Measurements from ENCODE around the gene DRD3.

DNA sequence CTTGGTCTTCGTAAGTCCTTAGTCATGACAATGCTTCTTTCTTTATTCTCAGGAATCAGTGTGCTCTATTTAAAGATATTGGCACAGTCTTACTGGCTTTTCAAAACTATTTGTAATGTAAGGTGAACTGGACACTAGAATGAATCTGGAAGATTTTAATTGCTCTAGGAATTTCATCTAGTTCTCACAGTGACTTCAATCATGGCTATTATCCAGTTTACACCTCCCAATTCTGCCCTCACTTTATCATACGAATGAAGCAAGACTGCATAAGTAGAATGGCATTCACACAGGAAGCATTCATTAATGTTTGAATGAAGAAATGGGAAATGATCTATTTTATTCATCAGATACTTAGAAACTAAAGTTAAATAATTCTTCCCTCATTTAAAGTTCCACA is 26.7 kb upstream of the DRD3 start:
- TF ChIP-seq, protein P1, sequence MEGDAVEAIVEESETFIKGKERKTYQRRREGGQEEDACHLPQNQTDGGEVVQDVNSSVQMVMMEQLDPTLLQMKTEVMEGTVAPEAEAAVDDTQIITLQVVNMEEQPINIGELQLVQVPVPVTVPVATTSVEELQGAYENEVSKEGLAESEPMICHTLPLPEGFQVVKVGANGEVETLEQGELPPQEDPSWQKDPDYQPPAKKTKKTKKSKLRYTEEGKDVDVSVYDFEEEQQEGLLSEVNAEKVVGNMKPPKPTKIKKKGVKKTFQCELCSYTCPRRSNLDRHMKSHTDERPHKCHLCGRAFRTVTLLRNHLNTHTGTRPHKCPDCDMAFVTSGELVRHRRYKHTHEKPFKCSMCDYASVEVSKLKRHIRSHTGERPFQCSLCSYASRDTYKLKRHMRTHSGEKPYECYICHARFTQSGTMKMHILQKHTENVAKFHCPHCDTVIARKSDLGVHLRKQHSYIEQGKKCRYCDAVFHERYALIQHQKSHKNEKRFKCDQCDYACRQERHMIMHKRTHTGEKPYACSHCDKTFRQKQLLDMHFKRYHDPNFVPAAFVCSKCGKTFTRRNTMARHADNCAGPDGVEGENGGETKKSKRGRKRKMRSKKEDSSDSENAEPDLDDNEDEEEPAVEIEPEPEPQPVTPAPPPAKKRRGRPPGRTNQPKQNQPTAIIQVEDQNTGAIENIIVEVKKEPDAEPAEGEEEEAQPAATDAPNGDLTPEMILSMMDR (IDR thresholded peaks at IDR 0.05) = no peak
- no peak for TF ChIP-seq POLR2A (IDR thresholded peaks at IDR 0.05)

Data from adrenal gland (tissue), 5 donors.